ENCODE results near the gene HIGD1A. TPM values are rescaled to one million over a fixed set of nuclear protein-coding genes. Genes with fewer than 3 reads are reported as not detected.

Gene HIGD1A
- total and polyA plus RNA-seq, 2 experiments from 2014 or later, result 102 to 144 TPM

- peaks cover 32% of the 10 kb centered on the region for H3K4me1 Mint-ChIP-seq
- no peaks in the 10 kb centered on the region for H3K9me3 Mint-ChIP-seq
- ATAC-seq (no peak), DNase-seq (ENCODE audit: low spot score) (no peak)
- H3K36me3 Mint-ChIP-seq (ENCODE audit: low read depth), result peaks cover 14% of the 10 kb centered on the region
- Histone ChIP-seq H3K27me3 (ENCODE audit: insufficient read depth) (peaks cover 19% of the 10 kb centered on the region), H3F3A (replicated peaks; ENCODE audit: low read depth) (peaks cover 6% of the 10 kb centered on the region; the same call in 1 of the 2 replicates), H3K4me2 (peak overlapping the region; percentile 94), H3K4me1 (ENCODE audit: insufficient read depth) (peaks cover 23% of the 10 kb centered on the region), H2AFZ (peak overlapping the region; percentile 96), H3K9me2 (ENCODE audit: insufficient read depth) (no peaks in the 10 kb centered on the region), H3K79me2 (replicated peaks; ENCODE audit: insufficient read depth) (peaks cover 40% of the 10 kb centered on the region), H4K20me1 (replicated peaks; ENCODE audit: insufficient read depth) (no peaks in the 10 kb centered on the region; the same call in 1 of the 2 replicates), H3K4me3 (peak overlapping the region; percentile 92), H3K27ac (ENCODE audit: low read depth) (no peak overlapping the region), H3K36me3 (ENCODE audit: insufficient read depth) (no peaks in the 10 kb centered on the region)
- H3K4me3 Mint-ChIP-seq, result peak overlapping the region; percentile 95
- no peak overlapping the region for H3K27ac Mint-ChIP-seq
- TF ChIP-seq ETS1 (IDR thresholded peaks at IDR 0.05), result no peak
- no peak for TF ChIP-seq CTCF (conservative IDR thresholded peaks at IDR 0.05; ENCODE audit: low read depth in 2 of 2)
- TF ChIP-seq EZH2 (IDR thresholded peaks at IDR 0.05; ENCODE audit: low read depth, unreplicated experiment), result peak; percentile 7
- H3K27me3 Mint-ChIP-seq (ENCODE audit: insufficient read depth, low read depth, poor library complexity), result peaks cover 17% of the 10 kb centered on the region
These were observed 492 bp upstream of the HIGD1A start for GRCh38 chr3:42804831-42805132.

GRCh38 chr3:42803414-42804105, 730 bp downstream of the HIGD1A start:
- no peaks in the 10 kb centered on the region for H3K9me2 ChIP-seq (ENCODE audit: insufficient read depth)

More at GRCh38 chr3:42803414-42804105, 730 bp downstream of the HIGD1A start:
- DNase-seq (ENCODE audit: low spot score) (peak; percentile 51), ATAC-seq (peak; percentile 24)
- Histone ChIP-seq H3K4me3 (peak overlapping the region; percentile 92), H3K4me1 (ENCODE audit: insufficient read depth) (peaks cover 28% of the 10 kb centered on the region), H3K27ac (ENCODE audit: low read depth) (peak overlapping the region; percentile 91), H3K79me2 (replicated peaks; ENCODE audit: insufficient read depth) (peaks cover 46% of the 10 kb centered on the region), H3K4me2 (peak overlapping the region; percentile 94), H4K20me1 (replicated peaks; ENCODE audit: insufficient read depth) (no peaks in the 10 kb centered on the region; the same call in 1 of the 2 replicates), H3F3A (replicated peaks; ENCODE audit: low read depth) (peaks cover 6% of the 10 kb centered on the region; the same call in 1 of the 2 replicates), H2AFZ (peak overlapping the region; percentile 53), H3K27me3 (ENCODE audit: insufficient read depth) (peaks cover 19% of the 10 kb centered on the region), H3K36me3 (ENCODE audit: insufficient read depth) (no peaks in the 10 kb centered on the region)
- peaks cover 14% of the 10 kb centered on the region for H3K36me3 Mint-ChIP-seq (ENCODE audit: low read depth)
- H3K9me3 Mint-ChIP-seq, result no peaks in the 10 kb centered on the region
- peak overlapping the region; percentile 95 for H3K27ac Mint-ChIP-seq
- peaks cover 17% of the 10 kb centered on the region for H3K27me3 Mint-ChIP-seq (ENCODE audit: insufficient read depth, low read depth, poor library complexity)
- TF ChIP-seq NANOG (IDR thresholded peaks at IDR 0.05; ENCODE audit: borderline replicate concordance), result no peak
- no peak for TF ChIP-seq ZNF114 (CRISPR knock-in tag; IDR thresholded peaks at IDR 0.05)
- no peak for TF ChIP-seq CREB1 (CRISPR knock-in tag; IDR thresholded peaks at IDR 0.05; ENCODE audit: low read depth)
- TF ChIP-seq ZNF462 (CRISPR knock-in tag; IDR thresholded peaks at IDR 0.05), result no peak
- no peak for TF ChIP-seq CTCF (conservative IDR thresholded peaks at IDR 0.05; ENCODE audit: low read depth in 2 of 2)
- no peak for TF ChIP-seq STAT1 (IDR thresholded peaks at IDR 0.05; ENCODE audit: unreplicated experiment)
- no peak for TF ChIP-seq JUNB (IDR thresholded peaks at IDR 0.05; ENCODE audit: unreplicated experiment)
- TF ChIP-seq ZNF331 (CRISPR knock-in tag; IDR thresholded peaks at IDR 0.05; ENCODE audit: low read depth), result no peak
- peaks cover 38% of the 10 kb centered on the region for H3K4me1 Mint-ChIP-seq
- H3K4me3 Mint-ChIP-seq, result peak overlapping the region; percentile 95
